Psoas muscle (tissue), 8 donors: ENCODE results near the gene VILL. TPM values are rescaled to one million over a fixed set of nuclear protein-coding genes. Genes with fewer than 3 reads are reported as not detected.
A peak's percentile ranks its signal among the peaks of the same experiment; 100 is the strongest.

Source experiments
- ATAC-seq, 4 donors: fragments of 200-7000 bp; cut with Tn5 transposase; one replicate each; pipeline ENCODE4 v1.9.1; 2020; ENCODE audit warnings: moderate library complexity in 3 of 4, mild to moderate bottlenecking in 2 of 4
- DNase-seq, 2 donors: peaks; one replicate each; pipeline ENCODE4 v3.0.0-alpha.2; 2020
- H3K27ac ChIP-seq: fragments of 200-600 bp; one replicate; pipeline ENCODE4 v1.8.0; 2022
- H3K27me3 ChIP-seq, 3 donors: fragments of 200-600 bp in 1 of 3; one replicate each; pipeline versions ENCODE4 v1.6.1 to v1.8.0; 2013 to 2022; ENCODE audit warnings: low read length in 2 of 3, mild to moderate bottlenecking in 2 of 3, moderate library complexity in 1 of 3; ENCODE audit not compliant: insufficient read depth in 3 of 3
- H3K36me3 ChIP-seq, 2 donors: fragments of 200-600 bp in 1 of 2; one replicate each; pipeline versions ENCODE4 v1.6.1 to v1.8.0; 2013 to 2022; ENCODE audit warnings: low read depth in 1 of 2, mild to moderate bottlenecking in 1 of 2, moderate library complexity in 1 of 2; ENCODE audit not compliant: insufficient read depth in 1 of 2
- H3K4me1 ChIP-seq: fragments of 200-600 bp; one replicate; pipeline ENCODE4 v1.8.0; 2022
- H3K4me3 ChIP-seq: fragments of 200-600 bp; one replicate; pipeline ENCODE4 v1.8.0; 2022; ENCODE audit warnings: mild to moderate bottlenecking
- H3K9me3 ChIP-seq: fragments of 200-600 bp; one replicate; pipeline ENCODE4 v1.8.0; 2022
- WGBS, 3 donors: extraction: QIAGEN DNeasy Blood & Tissue Kit; methylation state at CpG; one replicate each; pipeline versions ENCODE4 v1.1.6 to v1.1.7; 2013; 5-methylcytosine and 5-hydroxymethylcytosine counted together
- intact Hi-C, 2 donors: fragments of 100-400 bp; cut with DNase I; formaldehyde crosslinking; loops; one replicate each; pipeline versions ENCODE4 v1.11.0 to v1.14.2; 2022
- polyA plus RNA-seq, 3 donors: library from polyadenylated mRNA; stranded (reverse); fragments of 200-250 nt; gene quantifications; one replicate each; pipeline ENCODE4 v1.2.3, GENCODE V29; 2013
- total RNA-seq, 4 donors: library from RNA; stranded (reverse); fragmentation: NEBNext Ultra II Directional in 2 of 4; extraction: Animal tissue kit (Norgen Biotek cat#: 25700) in 2 of 4; gene quantifications; one replicate each; pipeline versions ENCODE4 v1.2.1 to v1.2.4, GENCODE V29; 2021 to 2023
- TF ChIP-seq, protein P1 (sequence below): fragments of 200-600 bp; IDR thresholded peaks from one replicate; pipeline ENCODE4 v1.8.0; 2022; ENCODE audit warnings: antibody characterized with exemption
- donor health status: healthy with polysubstance abuse.
- donor health status: DM: no; HTN: no; CAD: no; lungs with moderate emphysema.
- donor health status: Bipolar disorder and iron deficiency.
- donor health status: healthy.
- donor health status: DM: yes; HTN: yes; CAD: no.
- donor health status: DM: no; HTN: no; CAD: no.
- donor health status: DM: no; HTN: no; CAD: no.
- donor health status: DM: yes; HTN: yes; CAD: no.

Gene VILL
- total and polyA plus RNA-seq, 7 donors, result 0.65 to 2.1 (median 0.92) TPM

GRCh38 chr3:38000965-38001455 is 10.4 kb downstream of the VILL start:
- ATAC-seq (no peak), DNase-seq (no peak)
- TF ChIP-seq, protein P1, sequence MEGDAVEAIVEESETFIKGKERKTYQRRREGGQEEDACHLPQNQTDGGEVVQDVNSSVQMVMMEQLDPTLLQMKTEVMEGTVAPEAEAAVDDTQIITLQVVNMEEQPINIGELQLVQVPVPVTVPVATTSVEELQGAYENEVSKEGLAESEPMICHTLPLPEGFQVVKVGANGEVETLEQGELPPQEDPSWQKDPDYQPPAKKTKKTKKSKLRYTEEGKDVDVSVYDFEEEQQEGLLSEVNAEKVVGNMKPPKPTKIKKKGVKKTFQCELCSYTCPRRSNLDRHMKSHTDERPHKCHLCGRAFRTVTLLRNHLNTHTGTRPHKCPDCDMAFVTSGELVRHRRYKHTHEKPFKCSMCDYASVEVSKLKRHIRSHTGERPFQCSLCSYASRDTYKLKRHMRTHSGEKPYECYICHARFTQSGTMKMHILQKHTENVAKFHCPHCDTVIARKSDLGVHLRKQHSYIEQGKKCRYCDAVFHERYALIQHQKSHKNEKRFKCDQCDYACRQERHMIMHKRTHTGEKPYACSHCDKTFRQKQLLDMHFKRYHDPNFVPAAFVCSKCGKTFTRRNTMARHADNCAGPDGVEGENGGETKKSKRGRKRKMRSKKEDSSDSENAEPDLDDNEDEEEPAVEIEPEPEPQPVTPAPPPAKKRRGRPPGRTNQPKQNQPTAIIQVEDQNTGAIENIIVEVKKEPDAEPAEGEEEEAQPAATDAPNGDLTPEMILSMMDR, result no peak
- Histone ChIP-seq H3K4me3 (no peak overlapping the region), H3K27ac (no peak overlapping the region), H3K36me3 (no peaks in the 10 kb centered on the region), H3K4me1 (peaks cover 10% of the 10 kb centered on the region), H3K27me3 (no peaks in the 10 kb centered on the region), H3K9me3 (no peaks in the 10 kb centered on the region)
- intact Hi-C loops, result loop anchor here in 1 of 2 donors (10.0 kb wide), 1 partner anchor 146 kb away; no protein-coding TSS in a partner anchor
- WGBS, 3 donors, result 90 to 95% (median 95%) methylated on average over 6 of the region's 6 CpGs

GRCh38 chr3:38001456-38002081 is 11.0 kb downstream of the VILL start:
- Histone ChIP-seq H3K27me3 (no peaks in the 10 kb centered on the region), H3K36me3 (no peaks in the 10 kb centered on the region), H3K9me3 (no peaks in the 10 kb centered on the region), H3K4me3 (no peak overlapping the region), H3K27ac (no peak overlapping the region), H3K4me1 (peaks cover 10% of the 10 kb centered on the region)
- peak in 1 of 2 donors; percentile 46 for DNase-seq
- no peak for ATAC-seq
- TF ChIP-seq, protein P1, result no peak
- intact Hi-C loops, result loop anchor here (2.0 to 10.0 kb wide), 2 partner anchors 147 kb away; no protein-coding TSS in a partner anchor
- WGBS, 3 donors, result 88 to 92% (median 89%) methylated on average over 9 of the region's 9 CpGs

DNA sequence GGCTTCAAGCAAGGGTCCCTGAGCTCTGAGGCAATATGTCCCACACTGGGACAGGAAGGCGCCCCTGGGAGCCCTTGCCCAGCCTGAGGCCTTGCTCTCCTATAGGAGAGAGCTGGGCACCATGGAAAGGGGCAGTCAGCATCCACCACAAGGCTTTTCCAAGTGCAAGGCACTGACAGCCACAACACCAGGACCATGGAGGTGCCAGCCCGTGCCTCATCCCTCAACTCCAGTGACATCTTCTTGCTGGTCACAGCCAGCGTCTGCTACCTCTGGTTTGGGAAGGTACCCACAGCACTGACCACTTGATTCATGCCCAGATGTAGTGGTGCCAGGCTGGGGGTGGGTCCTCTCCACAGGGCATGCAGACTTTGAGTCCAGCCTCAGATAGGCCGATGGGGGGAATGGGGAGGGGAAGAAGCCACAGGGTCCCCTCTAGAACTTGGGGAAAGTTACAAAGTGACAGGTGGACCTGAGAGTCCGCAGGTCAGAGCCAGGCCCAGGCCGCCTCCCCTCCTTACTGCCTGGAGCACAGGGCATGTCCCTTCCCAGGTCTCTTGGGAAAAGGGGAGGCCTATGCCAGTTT is 11.8 kb downstream of the VILL start:
- 91 to 95% (median 93%) methylated on average over 6 of the region's 6 CpGs for WGBS, 3 donors
- ATAC-seq (no peak), DNase-seq (no peak)
- Histone ChIP-seq H3K27ac (no peak overlapping the region), H3K27me3 (no peaks in the 10 kb centered on the region), H3K36me3 (no peaks in the 10 kb centered on the region), H3K4me3 (no peak overlapping the region), H3K4me1 (peaks cover 10% of the 10 kb centered on the region), H3K9me3 (no peaks in the 10 kb centered on the region)
- intact Hi-C loops, result loop anchor here (2.0 to 10.0 kb wide), 2 partner anchors 148 kb away; no protein-coding TSS in a partner anchor
- TF ChIP-seq, protein P1, result no peak

DNA sequence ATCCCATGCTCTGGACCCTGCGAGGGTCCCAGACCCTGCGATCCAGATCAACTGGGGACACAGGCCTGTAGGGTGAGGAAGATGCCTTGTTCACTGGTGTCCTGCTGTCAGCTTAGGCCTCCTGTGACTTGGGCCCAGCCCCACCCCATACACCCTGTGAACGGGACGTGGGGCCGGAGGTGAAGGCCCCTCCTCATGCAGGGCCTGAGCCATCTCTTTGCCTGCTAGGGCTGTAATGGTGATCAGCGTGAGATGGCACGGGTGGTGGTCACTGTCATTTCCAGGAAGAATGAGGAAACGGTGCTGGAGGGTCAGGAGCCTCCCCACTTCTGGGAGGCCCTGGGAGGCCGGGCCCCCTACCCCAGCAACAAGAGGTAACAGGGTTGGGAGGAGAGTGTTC is 12.4 kb downstream of the VILL start:
- TF ChIP-seq, protein P1, result no peak
- intact Hi-C loops, result loop anchor here (2.0 to 10.0 kb wide), 2 partner anchors 148 kb away; no protein-coding TSS in a partner anchor
- Histone ChIP-seq H3K27me3 (no peaks in the 10 kb centered on the region), H3K36me3 (no peaks in the 10 kb centered on the region), H3K4me1 (peaks cover 10% of the 10 kb centered on the region), H3K27ac (no peak overlapping the region), H3K9me3 (no peaks in the 10 kb centered on the region), H3K4me3 (no peak overlapping the region)
- ATAC-seq (no peak), DNase-seq (no peak)
- WGBS, 3 donors, result 78 to 85% (median 78%) methylated on average over 9 of the region's 9 CpGs
